NCI-H460 (cell line): ENCODE data around the gene PDE11A. TPM values are rescaled to one million over a fixed set of nuclear protein-coding genes. Genes with fewer than 3 reads are reported as not detected.

ENCODE experiments used
- DNase-seq: peaks from one replicate; pipeline ENCODE4 v3.0.0-alpha.2; 2016; ENCODE audit warnings: low read depth; ENCODE audit errors: extremely low read depth
- total RNA-seq: library from RNA; depleted of rRNA; stranded (reverse); fragments of >200 nt; shearing (Covaris generic); gene quantifications from 2 replicates; pipeline ENCODE4 v1.2.3, GENCODE V29; 2014

The PDE11A gene
- total RNA-seq, 1 experiment from 2014 or later, result 0.07 TPM

- no peak for DNase-seq
Observed at GRCh38 chr2:177646241-177646640, 426.3 kb downstream of the PDE11A start.

DNA sequence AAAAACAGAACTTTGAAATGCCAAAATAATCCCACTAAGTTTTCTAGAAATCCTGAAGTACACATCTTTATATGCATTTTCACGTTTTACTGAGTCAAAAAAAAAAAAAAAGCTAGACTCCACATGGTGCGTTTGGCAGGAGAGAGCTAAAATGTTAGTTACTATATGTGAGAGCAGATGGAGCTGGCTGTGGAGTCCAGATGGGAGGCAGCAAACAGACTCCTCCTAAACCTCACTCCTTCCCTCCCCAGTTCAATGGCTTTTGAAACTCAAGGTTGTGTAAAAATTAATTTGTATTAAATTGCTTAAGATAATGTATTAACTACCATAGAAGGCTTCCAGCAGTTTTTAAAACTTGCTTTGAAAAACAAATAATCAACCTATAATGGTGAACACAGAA, 431.2 kb downstream of the PDE11A start:
- no peak for DNase-seq

- DNase-seq, result no peak
Observed at GRCh38 chr2:177640423-177640822, 432.2 kb downstream of the PDE11A start.

GRCh38 chr2:177639262-177639914, 433.2 kb downstream of the PDE11A start:
- no peak for DNase-seq

GRCh38 chr2:177638507-177638906, 434.1 kb downstream of the PDE11A start:
- DNase-seq, result no peak

DNA sequence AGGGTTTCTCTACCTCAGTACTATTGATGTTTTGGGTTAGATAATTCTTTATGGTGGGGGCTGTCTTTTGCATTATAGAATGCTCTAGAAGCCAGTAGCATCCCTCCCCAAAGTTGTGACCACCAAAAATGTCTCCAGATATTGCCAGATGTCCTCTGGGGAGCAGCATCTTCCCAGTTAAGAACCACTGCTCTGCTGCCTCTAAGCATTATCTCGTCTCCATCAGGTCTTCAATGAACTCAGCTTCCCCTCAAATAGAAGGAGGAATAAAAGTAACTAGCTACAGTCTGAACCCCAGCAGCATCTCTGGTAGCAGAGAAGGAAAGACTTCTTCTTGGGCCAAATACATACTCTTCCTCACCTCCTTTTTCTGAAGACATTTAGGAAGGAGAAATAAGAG, 435.9 kb downstream of the PDE11A start:
- no peak for DNase-seq

- DNase-seq, result no peak
Observed at GRCh38 chr2:177635696-177636095, 436.9 kb downstream of the PDE11A start.

DNA sequence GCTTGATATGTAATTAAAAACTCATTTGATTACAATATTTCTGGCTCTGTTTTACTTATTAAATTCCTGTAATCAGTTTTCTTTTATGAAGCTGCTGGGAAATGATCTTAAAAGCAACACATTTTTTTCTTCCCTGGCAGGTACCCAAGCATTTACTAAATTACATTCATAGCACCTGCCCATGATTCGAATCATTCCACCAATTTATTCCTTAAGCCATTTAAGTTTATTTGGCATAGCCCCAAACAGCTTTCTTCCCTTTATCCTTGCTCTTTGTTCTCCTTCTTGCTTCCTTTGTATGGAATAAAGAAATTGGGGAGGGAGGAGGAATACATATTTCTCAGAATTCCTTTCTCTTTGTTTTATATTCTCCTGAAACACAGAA, 438.7 kb downstream of the PDE11A start:
- DNase-seq, result no peak

GRCh38 chr2:177633111-177633510, 439.5 kb downstream of the PDE11A start:
- DNase-seq, result no peak

GRCh38 chr2:177631680-177632079, 440.9 kb downstream of the PDE11A start:
- no peak for DNase-seq

DNA sequence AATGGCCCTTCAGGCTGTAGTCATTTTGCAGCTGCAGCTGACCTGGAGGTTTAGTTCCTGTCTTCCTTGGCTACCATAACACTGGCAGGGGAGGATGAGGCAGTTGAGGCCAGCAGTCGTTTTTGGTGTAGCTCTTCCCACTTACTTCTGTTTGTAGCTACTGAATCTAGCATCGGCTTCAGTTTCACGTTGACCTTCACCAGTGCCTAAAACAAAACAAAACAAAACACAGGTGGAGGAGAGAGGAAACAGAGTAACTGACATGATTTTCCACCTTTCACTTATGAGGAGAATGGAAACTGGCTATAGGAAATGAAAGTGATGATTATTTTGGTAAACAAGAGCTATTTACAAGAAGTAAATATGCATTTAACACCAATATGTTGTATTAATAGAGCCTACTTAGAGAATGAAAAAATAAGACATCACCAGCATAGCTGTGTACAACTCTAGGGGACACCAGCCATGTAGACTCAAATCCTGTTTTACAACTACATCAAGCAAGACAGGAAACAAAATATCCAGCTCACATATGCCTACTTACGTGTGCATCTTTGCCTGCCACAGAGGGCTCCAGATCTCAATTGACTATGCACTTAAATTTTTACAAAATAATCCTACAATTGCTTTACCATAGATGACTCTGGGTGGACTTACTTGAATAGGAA, 443.1 kb downstream of the PDE11A start:
- no peak for DNase-seq

DNA sequence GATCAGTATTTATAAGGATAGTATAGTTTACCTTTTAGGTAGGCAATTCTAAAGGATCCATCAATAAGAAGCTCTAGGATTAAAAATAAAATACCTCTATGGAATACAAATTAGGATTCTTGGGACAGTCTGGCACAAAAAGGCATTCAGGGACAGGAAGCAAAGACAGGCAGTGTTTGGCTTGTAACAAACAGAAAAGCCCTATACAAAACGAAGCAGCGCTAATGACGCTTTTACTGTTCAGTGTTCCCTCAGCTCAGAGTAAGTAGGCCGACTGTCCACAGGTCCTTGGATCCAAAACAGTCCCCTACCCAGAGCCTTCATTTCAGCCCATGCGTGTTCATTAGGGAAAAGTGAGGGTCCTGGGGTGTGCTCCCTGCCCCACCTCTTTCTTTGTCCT, 443.7 kb downstream of the PDE11A start:
- no peak for DNase-seq

DNA sequence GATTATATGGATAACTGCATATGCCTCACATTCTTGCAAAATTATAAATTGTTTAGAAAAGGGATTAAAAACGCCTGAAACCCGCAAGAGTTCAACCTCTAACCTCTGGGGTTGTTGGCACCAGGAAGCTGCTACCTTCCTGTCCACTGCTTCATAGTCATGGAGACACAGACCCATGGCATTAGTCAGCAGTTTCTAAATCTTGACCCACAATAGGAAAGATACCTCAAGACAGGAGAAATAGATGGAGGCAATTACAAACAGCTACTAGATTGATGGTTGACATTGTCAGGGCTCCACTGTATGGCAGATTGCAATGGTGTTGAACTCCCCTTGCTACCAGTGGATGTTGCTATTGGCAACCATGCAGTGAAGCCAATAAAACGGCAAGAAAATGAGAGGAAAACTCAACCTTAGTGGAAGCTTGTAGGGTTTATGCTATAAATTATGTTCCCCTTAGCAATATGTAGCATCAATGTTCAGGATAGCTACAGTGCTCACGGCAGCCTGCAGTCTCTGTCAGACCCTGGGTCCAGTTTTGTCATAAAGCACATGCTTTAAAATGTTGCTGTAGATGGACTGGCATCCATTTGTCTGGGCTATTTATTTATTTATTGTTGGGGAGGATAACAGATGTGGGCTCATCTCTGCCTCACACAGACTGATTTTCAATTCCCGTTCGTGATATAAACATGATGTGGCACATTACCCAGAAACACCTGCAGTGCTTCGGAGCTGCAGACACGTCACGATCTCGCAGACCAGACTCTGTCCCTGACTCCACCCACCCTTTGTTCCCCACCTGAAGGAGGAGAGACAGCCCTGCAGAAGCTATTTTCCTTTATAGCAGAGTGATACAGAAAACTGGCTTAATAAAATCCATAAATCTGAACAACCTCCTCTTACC, 446.6 kb downstream of the PDE11A start:
- no peak for DNase-seq

DNA sequence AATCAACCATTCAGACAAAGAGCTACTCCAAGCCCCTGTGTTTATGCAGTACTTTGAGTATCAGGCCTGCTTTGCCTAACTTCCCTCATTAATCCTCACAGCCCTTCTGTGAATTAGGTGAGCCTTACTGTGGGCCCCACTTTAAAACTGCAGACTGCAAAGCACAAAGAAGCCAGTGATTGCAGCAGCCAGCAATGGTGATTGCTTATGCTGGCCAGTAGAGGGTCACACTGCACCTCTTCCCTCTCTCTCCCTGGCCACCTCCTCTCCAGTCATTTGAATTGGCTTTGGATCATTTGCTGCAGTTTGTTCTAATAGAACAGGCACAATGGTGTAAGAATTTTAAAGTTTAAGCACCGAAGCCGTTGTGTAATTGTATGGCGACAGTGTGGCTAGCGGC, 450.1 kb downstream of the PDE11A start:
- DNase-seq, result no peak

GRCh38 chr2:177619986-177620385, 452.6 kb downstream of the PDE11A start:
- no peak for DNase-seq

DNA sequence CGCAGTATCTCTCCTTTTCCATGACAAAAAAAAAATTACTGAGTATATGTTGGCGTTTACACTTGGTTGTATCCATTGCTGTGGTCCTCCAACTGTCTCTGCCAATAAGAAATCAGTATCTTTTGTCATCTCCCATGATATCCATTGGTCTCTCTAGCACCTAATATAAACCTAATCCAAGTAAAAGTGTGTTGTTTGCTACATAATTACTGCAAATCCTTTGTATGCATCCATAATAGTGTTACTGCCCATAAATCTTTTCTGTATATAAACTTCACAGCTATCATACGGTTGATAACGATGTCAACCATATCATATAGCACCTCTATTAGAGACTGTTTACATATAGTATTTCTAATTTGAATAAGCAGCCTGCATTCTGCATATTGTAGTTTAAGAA, 453.1 kb downstream of the PDE11A start:
- DNase-seq, result no peak

DNA sequence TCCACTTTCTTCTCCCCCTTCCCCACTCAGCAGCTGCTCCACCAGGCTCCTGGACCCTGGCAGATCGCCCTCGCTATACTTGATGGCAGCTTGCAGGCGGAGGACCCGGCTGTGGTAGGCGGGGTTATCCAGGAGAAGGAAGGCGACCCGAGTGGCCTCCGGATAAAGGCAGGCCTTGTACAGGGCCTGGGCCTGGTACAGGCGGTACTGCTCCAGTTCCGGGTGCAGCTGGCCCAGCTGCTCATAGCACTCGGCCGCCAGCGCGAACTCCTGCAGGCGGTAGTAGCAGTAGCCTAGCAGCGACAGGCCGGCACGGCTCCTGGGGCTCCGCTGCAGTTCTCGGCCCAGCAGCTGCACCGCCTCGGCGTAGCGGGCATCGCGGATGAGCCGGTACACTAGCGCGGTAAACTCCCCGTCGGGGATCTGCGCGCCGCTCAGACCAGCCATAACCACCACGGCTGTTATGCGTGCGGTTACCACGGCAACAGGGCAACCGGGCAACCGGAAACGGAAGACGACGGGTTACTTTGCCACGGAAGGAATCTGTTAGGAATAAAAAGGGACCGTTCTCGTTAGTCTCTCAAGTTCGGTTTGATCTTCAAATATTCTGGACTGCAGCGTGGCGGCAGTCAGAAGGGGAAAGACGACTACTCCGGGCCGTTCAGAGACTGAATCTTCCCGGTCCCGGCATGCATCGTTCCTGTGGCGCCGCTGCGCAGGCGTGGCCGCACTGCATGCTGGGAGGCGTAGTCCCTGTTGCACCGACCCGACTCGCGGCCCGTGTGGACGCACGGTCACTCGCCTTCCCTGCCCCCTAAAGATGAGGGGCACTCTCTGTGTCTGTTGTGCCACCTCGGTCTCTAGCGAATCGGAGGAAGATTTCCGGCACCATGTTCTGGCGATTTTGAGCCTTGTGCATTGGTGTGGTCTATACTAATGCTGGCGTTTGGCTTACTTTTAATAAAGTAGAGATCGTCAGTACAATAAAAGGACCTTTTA, 454.0 kb downstream of the PDE11A start:
- DNase-seq, result peak; percentile 78

DNA sequence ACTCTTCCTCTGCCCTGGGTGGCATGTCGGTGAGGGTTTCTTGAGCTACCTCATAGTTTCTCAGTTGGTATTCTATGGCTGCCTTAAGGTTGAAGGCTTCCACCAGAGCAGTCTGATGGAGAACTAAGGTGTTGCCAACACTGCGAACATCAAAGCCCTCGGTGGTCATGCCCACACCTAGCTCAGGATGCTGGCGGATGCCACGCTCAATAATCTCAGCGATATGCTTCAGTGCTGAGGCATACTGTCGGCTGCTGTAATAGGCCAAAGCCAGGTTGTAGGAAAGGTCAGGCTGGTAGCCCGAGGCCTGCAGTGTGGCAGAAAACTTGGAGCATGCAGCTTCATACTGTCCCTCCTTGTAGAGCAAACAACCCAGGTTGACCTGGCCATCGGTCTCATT, 454.7 kb downstream of the PDE11A start:
- DNase-seq, result no peak

DNA sequence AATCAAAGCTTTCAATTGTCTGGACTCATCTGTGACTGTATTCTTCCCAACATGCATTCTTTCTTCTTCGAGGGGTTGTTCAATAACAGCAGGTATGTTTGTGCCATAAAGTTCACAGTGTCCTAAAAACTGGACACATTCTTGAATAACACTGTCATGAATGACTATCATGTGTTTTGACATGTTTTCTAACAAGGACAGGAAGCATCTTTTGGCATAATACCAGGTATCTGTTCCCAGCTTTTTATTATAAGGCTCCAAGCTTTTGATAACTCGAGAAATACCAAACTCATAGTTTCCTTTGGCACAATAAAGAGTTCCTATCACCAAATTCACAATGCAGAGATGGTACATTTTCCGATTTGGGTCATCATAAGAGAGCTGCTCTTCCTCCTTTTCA, 455.8 kb downstream of the PDE11A start:
- no peak for DNase-seq

- no peak for DNase-seq
Observed at GRCh38 chr2:177616066-177616465, 456.5 kb downstream of the PDE11A start.
